GM10266 (cell line): ENCODE results near the gene SNAPIN.

ENCODE experiments used
- DNase-seq: peaks from one replicate; pipeline ENCODE4 v3.0.0; 2012; ENCODE audit errors: extremely low spot score
- TF ChIP-seq, protein P1 (sequence below): IDR thresholded peaks from 2 replicates; pipeline ENCODE4 v1.5.1; 2012; ENCODE audit warnings: mild to moderate bottlenecking, low read depth; ENCODE audit not compliant: control insufficient read depth, insufficient read depth; ENCODE audit errors: missing control alignments

The SNAPIN gene

DNA sequence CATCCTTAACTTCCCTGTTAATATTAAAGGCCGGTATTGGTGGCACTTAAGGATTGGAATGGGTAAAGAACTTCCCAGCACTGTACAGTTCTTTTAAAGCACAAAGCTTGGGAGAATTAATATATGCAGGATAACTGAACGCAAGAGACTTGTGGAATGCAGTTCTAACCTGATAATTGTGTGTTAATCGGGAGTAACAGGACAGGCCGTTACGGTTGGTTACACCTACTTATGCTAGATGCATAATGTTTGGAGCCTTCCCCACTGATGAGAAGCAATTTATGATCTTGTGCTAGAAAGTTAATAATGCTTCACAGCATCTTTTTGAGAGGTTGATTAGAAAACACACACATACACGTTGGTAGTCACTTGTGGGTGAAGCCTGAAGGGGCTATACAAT, 17.6 kb upstream of the SNAPIN start:
- no peak for DNase-seq
- TF ChIP-seq, protein P1, sequence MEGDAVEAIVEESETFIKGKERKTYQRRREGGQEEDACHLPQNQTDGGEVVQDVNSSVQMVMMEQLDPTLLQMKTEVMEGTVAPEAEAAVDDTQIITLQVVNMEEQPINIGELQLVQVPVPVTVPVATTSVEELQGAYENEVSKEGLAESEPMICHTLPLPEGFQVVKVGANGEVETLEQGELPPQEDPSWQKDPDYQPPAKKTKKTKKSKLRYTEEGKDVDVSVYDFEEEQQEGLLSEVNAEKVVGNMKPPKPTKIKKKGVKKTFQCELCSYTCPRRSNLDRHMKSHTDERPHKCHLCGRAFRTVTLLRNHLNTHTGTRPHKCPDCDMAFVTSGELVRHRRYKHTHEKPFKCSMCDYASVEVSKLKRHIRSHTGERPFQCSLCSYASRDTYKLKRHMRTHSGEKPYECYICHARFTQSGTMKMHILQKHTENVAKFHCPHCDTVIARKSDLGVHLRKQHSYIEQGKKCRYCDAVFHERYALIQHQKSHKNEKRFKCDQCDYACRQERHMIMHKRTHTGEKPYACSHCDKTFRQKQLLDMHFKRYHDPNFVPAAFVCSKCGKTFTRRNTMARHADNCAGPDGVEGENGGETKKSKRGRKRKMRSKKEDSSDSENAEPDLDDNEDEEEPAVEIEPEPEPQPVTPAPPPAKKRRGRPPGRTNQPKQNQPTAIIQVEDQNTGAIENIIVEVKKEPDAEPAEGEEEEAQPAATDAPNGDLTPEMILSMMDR: no peak

DNA sequence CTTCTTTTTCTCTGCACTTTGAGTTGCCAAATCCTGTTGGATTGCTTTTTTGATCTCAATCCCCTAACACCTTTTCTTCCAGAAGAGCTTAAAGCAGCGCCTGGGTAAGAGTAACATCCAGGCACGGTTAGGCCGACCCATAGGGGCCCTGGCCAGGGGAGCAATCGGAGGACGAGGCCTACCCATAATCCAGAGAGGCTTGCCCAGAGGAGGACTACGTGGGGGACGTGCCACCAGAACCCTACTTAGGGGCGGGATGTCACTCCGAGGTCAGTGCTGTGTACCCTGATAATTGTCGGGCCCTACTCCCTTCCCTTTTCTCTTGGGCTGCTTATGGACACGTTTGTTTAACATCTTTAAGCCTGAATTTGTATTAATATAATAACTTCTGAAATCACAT, 16.3 kb upstream of the SNAPIN start:
- DNase-seq: no peak
- TF ChIP-seq, protein P1: no peak

DNA sequence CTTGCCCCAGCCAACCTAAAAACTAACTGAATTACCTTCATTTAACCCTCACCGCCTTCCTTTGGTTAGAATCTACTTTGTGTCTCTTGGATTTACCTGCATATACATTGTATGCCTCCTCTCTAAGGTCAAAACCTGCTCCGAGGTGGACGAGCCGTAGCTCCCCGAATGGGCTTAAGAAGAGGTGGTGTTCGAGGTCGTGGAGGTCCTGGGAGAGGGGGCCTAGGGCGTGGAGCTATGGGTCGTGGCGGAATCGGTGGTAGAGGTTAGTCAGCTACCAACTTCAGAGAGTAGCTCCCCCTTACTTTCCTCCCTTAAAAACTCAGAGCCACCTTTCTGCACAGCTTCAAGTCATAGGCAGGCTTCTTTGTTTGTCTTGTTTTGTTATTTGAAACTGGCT, 15.4 kb upstream of the SNAPIN start:
- DNase-seq: no peak
- TF ChIP-seq, protein P1: no peak

DNA sequence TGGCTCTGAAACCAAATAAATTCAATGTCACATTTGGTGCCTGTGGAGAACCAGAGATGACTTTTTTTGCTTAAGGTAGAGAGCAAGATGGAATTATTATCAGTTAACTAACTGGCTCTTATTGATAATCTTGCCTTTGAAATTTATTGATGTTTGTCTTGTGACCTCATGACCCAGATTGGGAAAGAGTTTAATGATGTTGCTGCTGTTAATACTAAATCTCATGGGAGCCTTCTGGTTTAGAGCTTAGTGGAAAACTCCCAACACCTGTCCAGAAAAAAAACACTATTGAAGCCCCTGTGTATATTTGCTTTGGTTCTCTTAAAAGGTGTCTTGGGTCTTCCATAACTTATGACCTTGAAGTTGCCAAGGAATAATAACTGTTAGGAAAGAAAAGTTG, 14.7 kb upstream of the SNAPIN start:
- no peak for DNase-seq
- TF ChIP-seq, protein P1: no peak

DNA sequence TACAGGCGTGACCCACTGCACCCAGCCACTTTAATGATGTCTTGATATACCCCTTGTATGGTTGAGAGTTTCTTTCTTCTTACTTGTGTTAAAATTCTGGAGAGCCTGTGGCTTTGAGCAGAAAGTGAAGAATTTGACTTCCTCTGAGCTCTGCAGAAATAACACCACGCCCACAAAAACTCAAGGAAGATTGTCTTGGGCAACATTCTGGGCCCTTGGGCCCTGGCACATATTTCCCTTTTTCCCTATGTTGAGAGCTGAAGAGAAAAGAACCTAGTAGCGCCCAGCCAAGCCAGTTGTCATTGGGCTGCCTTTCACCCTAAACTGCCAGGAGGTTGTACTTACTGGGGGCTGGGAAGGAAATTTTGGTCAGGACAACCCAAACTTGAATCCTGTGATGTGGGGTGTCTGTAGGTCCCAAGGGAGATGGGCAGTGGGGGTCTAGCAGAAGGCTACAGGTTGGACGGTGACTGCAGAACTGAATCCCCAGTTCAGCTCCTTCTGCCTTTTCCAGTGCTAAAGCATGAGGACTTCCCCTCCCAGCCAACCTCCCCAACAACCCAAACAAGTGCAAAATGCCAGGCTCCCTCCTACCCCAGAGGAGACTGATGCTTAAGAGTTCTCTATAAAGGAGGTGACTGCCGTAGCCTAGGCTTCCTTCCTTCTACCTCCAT, 11.7 kb upstream of the SNAPIN start:
- TF ChIP-seq, protein P1: no peak
- no peak for DNase-seq

DNA sequence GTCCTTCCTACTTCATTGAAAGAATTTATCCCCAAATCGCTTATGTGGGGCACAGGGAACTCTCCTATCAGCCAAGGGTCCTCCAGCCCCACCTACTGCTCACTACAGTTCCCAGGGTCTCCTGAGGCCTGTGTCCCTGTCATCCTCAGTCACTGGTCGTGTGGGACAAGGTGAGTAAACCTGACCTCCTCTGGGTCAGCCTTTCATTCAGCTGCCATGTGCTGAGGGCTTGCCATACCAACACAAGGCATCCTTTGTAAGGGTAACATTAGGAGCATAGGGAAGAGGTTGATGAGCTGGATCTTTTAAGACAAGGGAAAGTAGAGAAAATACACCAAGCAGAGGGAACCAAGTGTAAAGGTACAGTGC, 11.2 kb upstream of the SNAPIN start:
- DNase-seq: no peak
- TF ChIP-seq, protein P1: no peak

DNA sequence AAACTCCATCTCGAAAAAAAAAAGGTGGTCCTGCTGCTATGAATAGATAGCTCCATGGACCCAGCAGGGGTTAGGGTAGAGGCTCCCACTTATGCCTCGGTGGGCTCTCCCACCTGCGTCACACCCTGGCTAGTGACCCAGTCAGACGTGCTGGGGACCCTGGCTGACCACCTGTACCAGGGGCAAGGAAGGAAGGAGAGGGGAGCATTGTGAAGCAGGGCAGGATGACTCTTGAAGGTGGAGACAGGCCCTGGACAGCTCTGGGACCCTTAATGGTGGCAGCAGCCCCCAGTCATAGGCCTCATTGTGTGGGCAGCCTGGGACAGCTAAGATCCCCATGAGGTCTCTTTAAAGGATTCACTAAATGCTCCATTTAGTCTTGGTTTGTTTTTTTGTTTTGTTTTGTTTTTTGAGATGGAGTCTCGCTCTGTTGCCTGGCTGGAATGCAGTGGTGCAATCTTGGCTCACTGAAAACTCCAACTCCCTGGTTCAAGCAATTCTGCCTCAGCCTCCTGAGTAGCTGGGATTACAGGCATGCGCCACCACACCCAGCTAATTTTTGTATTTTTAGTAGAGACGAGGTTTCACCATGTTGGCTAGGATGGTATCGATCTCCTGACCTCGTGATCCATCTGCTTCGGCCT, 10.4 kb upstream of the SNAPIN start:
- TF ChIP-seq, protein P1: no peak
- DNase-seq: no peak
